ENCODE results near the gene ZC3H12C. TPM values are rescaled to one million over a fixed set of nuclear protein-coding genes. Genes with fewer than 3 reads are reported as not detected.

ZC3H12C gene
- total and polyA plus RNA-seq, 2 of the 4 experiments (the other 2 are of a cell fraction), result 4.2 to 15.8 TPM

DNA sequence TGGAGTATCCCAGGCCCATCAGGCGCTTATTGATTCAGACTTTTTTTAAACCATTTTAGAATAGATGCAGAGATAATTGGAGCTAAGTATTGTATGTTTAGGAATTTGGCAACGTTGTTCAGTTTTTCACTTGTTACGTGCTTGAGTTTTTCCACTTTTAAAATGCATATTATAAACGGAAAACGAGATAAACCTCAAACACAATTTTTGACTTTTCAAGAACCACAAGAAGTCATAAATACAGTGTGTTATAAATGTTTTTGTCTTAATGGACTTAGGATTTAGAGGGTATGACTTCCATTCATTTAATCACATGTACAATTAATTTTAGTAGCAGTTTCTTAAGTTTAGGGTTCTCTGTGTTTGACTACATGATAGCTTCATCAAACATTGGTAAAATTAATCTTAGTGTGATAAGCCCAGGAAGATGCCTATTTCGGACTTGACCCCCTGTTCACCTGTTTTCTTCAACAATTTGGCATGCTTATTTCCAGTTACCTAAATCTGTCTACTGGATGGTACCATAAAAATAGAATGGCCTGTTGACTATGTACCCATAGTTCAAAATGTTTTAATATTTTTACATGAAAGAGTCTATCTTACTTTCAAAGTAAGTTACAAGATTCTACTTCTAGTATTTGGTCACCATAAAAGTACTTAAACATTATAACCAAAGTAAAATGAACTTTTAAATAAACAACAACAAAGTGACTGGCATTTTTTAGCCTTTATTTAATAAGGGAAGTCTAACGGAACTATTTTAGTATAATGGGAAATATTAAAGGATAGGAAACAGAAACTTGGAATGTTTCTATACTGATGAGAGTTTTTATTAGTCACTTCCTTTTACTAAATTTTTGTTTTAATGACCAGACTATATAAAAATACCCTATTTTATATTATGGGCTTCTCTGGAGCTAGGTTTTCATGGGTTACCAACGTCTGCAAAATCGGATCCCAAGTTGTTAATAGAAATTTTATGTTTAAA lies 1.4 kb downstream of the ZC3H12C start (continued):
- no peak for TF ChIP-seq RCOR1 (IDR thresholded peaks at IDR 0.05; ENCODE audit: insufficient replicate concordance, low read length)
- TF ChIP-seq RAD21 (IDR thresholded peaks at IDR 0.05; ENCODE audit: low read length), result no peak
- no peak for TF ChIP-seq MXI1 (IDR thresholded peaks at IDR 0.05; ENCODE audit: borderline replicate concordance, low read depth, low read length)

DNA sequence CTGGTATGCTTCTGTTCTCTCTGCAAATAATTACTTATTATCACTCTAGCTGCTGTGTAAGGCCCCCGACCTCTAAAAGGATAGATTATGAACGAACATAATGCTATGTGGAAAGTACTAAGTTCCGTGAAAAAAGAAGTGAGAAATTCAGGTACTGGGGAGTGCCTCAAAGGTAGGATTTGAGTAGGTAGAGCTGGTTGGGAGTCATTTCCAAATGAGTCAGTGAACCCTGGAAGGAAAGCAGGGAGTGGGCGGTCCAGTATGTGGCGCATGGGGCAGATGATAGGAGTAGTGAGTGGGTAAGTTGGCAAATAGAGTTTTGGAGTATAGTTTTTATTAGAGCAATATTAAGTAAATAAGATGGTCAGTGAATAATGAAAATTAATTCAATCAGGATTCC lies 2.4 kb downstream of the ZC3H12C start:
- no peak for ATAC-seq (ENCODE audit: low read depth)
- no peak for TF ChIP-seq MAZ (IDR thresholded peaks at IDR 0.05; ENCODE audit: borderline replicate concordance, low read depth, low read length)
- TF ChIP-seq SMC3 (IDR thresholded peaks at IDR 0.05; ENCODE audit: low read depth, low read length), result no peak
- no peak for TF ChIP-seq CEBPB (IDR thresholded peaks at IDR 0.05; ENCODE audit: low read depth, low read length)
- Histone ChIP-seq H4K8ac (ENCODE audit: low read depth in 2 of 2, low read length in 2 of 2) (no peak overlapping the region), H3K23ac (ENCODE audit: low read depth, low read length) (no peak overlapping the region), H2AK5ac (ENCODE audit: low read depth, low read length) (no peak overlapping the region), H3K36me3 (ENCODE audit: control insufficient read depth, insufficient read depth, low read length) (peaks cover 2% of the 10 kb centered on the region; the same call in 1 of the 2 replicates), H3K27me3 (ENCODE audit: control insufficient read depth, insufficient read depth, low read length) (no peaks in the 10 kb centered on the region), H2AK9ac (replicated peaks; ENCODE audit: low read depth, low read length, poor library complexity) (no peak overlapping the region), H4K20me1 (ENCODE audit: insufficient read depth, low read length) (peaks cover 10% of the 10 kb centered on the region; the same call in 1 of the 2 replicates), H2BK20ac (ENCODE audit: low read depth, low read length) (no peak overlapping the region), H2BK5ac (ENCODE audit: low read depth, low read length, poor library complexity, severe bottlenecking) (no peak overlapping the region), H3K4ac (ENCODE audit: low read depth, low read length) (no peak overlapping the region), H2BK120ac (ENCODE audit: low read depth, low read length) (no peak overlapping the region), H3K4me3 (ENCODE audit: insufficient read depth, low read depth, low read length) (no peak overlapping the region), H3K18ac (ENCODE audit: low read depth, low read length) (no peak overlapping the region), H3K27ac (ENCODE audit: insufficient read depth, low read length) (no peak overlapping the region), H4K5ac (ENCODE audit: low read depth, low read length) (no peak overlapping the region), H3K9ac (ENCODE audit: low read depth, low read length) (no peak overlapping the region), H3K4me2 (ENCODE audit: low read depth, low read length) (no peak overlapping the region), H3K4me1 (ENCODE audit: control insufficient read depth, insufficient read depth, low read length) (peaks cover 7% of the 10 kb centered on the region), H3K14ac (replicated peaks; ENCODE audit: low read depth, low read length) (no peak overlapping the region), H2BK15ac (ENCODE audit: low read depth, low read length) (no peak overlapping the region), H4K91ac (ENCODE audit: insufficient read depth, low read depth, low read length) (no peak overlapping the region), H3K56ac (ENCODE audit: extremely low read depth, insufficient read depth, low read length) (no peak overlapping the region), H3K9me1 (ENCODE audit: insufficient read depth, low read length) (peaks cover 10% of the 10 kb centered on the region; the same call in 1 of the 2 replicates), H3K9me3 (ENCODE audit: control insufficient read depth, insufficient read depth, low read length) (no peaks in the 10 kb centered on the region), H3K79me1 (ENCODE audit: low read depth in 1 of 2, low read length in 2 of 2) (peaks cover 9 to 43% of the 10 kb centered on the region in 2 experiments), H2AFZ (replicated peaks; ENCODE audit: low read length, poor library complexity) (no peak overlapping the region)
- BruUV-seq (replicated peaks), result no TSS peak
- dilution Hi-C loops (cut with HindIII; ENCODE audit: low sequenced_read_pairs, unreplicated experiment) (no loop called here), in situ Hi-C loops (cut with MboI; ENCODE audit: low sequenced_read_pairs) (no loop called here), intact Hi-C loops (cut with micrococcal nuclease) (no loop called here)
- no peak for DNase-seq
- WGBS, 2 experiments (ENCODE audit: extremely low coverage in 2 of 2, insufficient read length in 1 of 2), result 95% methylated on average over 3 of the region's 5 CpGs; no CpG with 5 or more reads in 1 of the 2 experiments
- CTCF ChIA-PET, result interaction anchor here (0.6 kb wide), 1 partner anchor 108 kb away, joined by 3 read pairs; no protein-coding TSS in a partner anchor
- POLR2A ChIA-PET (ENCODE audit: unreplicated experiment), result no interaction called here

All from IMR-90 (cell line).